Left colon (tissue), 2 donors: ENCODE data around the gene HOXD8. TPM values are rescaled to one million over a fixed set of nuclear protein-coding genes. Genes with fewer than 3 reads are reported as not detected.

Source experiments
- ATAC-seq: fragments of 200-7000 bp; cut with Tn5 transposase; one replicate; pipeline ENCODE4 v1.9.1; 2020; ENCODE audit warnings: mild to moderate bottlenecking, moderate library complexity
- DNase-seq, 2 donors: peaks; one replicate each; pipeline ENCODE4 v3.0.0-alpha.2; 2020
- intact Hi-C, 2 donors: fragments of 100-400 bp; cut with DNase I in 1 of 2; cut with micrococcal nuclease in 1 of 2; formaldehyde crosslinking; loops; one replicate each; pipeline versions ENCODE4 v1.11.2 to v1.14.0; 2022; cut with DNase I, micrococcal nuclease
- total RNA-seq, 2 donors: library from RNA; stranded (reverse); fragmentation: NEBNext Ultra II Directional; extraction: Animal tissue kit (Norgen Biotek cat#: 25700); gene quantifications; one replicate each; pipeline ENCODE4 v1.2.1, GENCODE V29; 2021
- donor health status: DM: no; HTN: no; CAD: no.
- donor health status: DM: yes; HTN: yes; CAD: no.

The HOXD8 gene
- total RNA-seq, 2 donors from 2014 or later: 6.2 to 9.8 TPM

DNA sequence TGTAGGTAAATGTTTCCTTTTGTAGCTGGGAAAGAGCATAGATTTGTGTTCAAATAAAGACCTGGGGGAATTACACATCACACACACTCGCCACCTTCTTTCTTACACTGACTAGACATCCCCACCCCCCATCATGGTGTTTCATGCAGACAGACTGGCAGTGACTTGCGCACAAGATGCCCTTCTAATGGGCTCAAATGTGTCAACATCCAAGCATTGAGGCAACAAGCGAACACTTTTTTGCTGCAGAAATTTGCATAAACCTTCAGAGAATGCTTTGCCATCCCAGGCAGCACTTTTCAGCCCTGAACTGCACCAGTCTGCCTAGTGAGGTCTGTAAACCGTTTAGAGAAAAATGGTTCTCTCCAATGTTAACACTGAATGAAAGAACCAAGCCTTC lies 4.5 kb downstream of the HOXD8 start:
- ATAC-seq (no peak), DNase-seq (no peak)
- intact Hi-C loops: no loop called here

DNA sequence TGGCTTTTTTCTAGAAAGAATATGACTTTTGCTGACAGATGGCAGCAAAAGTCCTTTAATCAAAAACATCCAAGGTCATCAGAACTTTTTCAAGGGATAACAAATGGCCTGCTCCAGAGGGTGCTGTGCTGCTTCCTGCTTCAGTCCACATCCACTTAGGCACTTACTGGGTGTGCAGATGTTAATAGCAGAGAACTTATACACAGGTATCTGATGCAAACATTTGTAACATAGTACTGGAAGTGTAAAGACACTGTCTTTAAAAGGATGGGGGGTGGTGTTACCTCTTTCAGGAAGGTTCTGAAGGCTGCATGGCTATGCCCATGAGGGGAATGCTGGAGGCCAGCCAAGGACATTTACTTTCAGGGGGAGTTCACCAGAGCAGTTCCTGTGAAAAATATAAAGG lies 5.5 kb downstream of the HOXD8 start:
- ATAC-seq (no peak), DNase-seq (peak in 1 of 2 donors; percentile 22)
- intact Hi-C loops: no loop called here

DNA sequence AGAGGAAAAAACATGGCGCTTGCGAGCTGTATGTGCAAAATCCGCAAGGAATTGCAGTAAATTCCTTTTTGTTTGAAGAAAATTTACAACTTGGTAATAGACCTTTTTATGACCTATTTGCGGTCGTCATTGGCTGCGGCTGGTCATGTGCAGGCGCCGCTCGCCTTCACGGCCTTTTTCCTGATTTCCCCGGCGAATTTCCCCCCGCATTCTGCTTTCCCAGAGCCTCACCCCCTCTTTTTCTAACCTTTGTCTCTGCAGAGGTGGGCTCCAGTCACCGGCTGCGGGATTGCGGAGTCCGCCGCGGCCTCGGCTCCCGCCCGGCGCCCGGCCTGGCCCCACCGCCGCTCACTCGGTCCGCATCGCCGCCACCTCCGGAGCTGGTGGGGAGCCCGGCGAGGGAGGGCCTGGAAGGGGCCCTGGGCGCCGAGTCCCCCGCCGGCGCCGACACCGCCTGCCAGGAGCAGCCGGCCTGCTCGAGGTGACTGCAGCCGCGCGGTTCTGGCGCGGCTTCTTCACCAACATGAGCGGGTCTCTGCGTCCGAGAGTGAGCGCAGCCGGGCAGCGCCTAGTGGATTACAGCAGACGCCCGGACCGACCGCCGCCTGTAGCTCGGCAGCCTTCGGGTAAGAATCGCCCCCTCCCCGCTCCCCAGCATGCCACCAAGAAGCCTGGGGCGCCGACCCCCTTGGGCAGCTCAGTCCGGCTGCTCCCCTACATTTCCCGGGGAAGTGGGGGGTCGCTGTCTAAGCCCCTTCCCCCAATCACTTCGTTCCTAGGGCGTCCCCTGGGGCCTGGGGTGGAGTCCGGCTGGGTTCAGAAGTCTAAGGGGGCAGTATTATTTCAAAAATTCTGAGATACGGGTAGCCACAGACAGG lies 7.1 kb downstream of the HOXD8 start:
- ATAC-seq (peak; percentile 59), DNase-seq (peak; percentile 53 to 69)
- intact Hi-C loops: no loop called here

DNA sequence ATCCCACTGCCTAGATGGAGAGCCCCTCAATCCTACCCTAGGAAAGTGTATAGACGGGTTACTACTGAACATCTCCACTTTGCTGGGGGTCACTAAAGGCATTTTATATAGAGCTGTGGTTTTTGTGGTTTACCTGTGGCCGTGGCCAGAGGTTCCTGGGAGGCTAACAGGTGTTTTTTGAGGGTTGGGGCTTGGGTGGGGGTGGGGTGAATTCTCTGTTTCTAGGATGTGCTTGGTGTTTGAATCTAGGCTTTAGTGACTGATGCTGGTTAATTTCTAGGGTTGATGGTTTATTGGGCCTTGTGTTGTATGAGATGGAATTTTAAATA lies 7.7 kb downstream of the HOXD8 start:
- DNase-seq (no peak), ATAC-seq (no peak)
- intact Hi-C loops: no loop called here

DNA sequence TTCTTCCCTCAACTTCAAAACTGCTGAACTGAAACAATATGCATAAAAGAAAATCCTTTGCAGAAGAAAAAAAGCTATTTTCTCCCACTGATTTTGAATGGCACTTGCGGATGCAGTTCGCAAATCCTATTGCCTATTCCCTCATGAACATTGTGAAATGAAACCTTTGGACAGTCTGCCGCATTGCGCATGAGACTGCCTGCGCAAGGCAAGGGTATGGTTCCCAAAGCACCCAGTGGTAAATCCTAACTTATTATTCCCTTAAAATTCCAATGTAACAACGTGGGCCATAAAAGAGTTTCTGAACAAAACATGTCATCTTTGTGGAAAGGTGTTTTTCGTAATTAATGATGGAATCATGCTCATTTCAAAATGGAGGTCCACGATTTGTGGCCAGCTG lies 8.4 kb downstream of the HOXD8 start:
- peak in 1 of 2 donors; percentile 26 for DNase-seq
- intact Hi-C loops: no loop called here
- no peak for ATAC-seq

DNA sequence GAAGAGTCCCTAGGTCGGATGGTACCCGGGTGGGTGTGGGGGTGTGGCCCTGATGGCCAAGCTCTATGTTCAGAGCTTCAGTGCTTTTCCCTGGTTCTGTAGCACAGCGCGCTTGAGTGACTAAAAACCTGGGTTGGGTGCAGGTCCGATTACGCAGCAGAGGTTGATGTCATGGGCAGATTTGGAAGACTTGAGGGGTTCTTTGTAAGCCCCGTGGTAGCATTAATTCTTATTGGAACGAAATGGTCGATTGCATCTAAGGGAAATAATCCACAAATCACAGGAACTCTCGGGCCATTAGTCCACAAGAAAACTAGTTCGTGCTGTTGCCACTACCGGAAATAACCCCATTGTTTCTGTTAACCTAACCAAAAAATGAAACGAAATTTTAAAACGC lies 9.0 kb downstream of the HOXD8 start:
- DNase-seq (peak in 1 of 2 donors; percentile 35), ATAC-seq (no peak)
- intact Hi-C loops: no loop called here

DNA sequence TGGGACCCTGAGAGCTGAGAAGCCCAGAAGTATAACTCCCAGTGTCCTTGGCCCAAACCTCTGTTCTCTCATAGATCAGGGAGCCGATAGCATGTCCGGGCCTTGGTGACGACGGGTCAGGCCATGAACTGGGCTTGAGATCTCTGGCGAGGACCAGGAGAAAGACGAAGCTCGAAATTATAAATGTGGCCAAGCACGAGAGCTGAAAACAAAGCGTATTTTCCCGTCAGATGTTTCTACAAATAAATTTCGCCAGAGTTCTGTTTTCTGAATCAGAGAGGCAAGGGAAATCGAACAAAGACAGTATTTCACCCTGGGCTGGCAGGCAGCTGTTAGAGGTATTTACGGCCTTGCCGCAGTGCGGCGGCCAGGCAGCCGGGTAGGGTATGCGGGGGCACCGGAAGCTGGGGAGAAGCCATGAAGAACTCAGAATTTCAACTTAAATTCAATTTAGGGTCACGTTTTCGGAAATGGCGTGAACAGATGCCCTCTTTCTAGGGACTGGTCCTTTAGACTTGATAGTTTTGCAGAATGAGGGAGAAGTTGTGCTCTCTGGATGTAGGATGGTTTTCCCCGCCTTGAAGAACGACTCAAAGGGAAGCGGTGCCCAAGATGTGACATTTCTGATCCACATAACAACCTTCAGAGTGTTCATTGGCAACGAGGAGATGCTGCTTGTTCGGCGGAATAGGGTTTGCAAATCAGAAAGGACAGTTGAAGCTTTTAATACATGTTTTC lies 9.6 kb downstream of the HOXD8 start:
- DNase-seq (peak in 1 of 2 donors; percentile 35), ATAC-seq (no peak)
- intact Hi-C loops: no loop called here

DNA sequence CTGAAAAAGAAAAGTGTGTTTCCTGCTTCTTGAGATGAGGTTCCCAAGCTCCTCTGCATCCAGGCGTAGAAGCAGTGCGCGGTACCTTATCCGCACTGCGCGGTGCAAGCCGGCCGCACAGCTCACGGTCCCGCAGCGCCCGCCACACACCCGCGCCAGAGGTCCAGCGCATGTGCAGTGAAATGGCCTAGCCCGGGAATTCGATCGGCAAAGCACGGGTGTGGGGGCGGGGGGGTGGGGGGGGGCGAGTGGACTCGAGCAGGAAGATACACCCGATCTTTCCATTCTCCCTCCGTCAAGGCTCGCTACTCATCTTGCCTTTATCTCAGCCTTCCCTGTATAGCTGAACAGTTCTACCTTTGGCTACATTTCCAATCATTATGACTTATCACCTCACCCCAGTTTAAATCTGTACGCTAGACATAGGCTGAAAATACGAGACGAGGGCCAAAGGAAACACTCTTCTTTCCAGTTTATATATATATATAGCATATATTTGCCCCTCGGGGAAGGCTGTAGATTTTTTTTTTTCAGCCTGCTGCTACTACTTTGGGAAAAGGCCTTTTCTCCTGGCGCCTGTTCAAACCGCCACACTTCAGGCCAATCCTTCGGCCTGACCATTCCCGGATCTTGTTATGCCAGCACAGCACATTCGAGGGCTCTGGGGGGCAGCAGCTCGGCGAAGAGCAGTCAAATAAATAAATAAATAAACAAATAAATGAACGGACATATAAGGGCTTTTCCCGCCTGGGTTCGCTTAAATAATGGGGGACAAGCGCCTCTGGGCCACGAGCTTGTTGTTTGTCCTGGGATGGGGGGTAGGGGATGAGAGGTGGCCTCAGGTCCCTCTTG lies 10.4 kb downstream of the HOXD8 start:
- intact Hi-C loops: loop anchor here (2.0 to 10.0 kb wide), 7 partner anchors 125 to 497 kb away; partner anchors contain the start of gene MTX2 (in 1 of the 2)
- ATAC-seq (no peak), DNase-seq (peak in 1 of 2 donors; percentile 38)

DNA sequence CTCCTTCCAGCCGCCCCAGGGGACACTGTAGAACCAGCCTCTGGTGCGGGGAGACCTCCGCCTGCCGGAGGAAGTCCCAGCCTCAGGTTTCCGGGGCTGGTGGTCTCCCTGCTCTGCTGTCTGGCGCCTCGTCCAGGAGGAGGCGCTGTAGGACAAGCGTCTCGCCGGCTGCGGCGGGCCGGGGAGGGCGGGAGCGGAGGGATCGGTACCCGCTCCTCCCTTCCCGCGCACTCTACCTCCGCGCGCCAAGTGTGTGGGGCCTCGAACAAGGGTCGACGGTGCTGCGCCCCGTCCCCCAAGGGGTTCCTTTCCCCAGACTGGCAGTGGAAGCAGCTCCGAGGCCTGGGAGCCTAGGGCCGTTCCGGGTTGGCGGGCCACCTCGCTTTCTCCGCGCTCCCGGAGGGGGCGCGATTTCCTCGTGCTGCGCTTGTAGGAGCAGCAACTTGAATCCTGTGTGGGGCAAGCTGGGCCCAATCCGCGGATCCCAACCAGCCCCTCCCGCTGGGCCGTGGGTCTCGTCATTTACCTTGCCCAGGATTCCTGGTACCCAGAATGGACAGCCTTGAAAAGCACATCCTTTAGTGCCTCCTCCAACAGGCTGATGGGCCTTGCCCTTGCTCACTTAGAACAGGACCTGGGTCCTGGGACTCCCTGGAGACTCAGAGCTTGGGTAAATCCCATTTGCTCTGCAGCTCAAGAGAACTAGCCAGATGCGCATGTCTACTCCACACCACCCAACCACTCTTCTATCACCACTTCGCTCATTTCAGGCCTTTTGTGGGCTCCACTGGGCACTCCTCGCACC lies 11.2 kb downstream of the HOXD8 start:
- intact Hi-C loops: loop anchor here (2.0 to 10.0 kb wide), 7 partner anchors 124 to 497 kb away; partner anchors contain the start of gene MTX2 (in 1 of the 2)
- ATAC-seq: peak; percentile 69

DNA sequence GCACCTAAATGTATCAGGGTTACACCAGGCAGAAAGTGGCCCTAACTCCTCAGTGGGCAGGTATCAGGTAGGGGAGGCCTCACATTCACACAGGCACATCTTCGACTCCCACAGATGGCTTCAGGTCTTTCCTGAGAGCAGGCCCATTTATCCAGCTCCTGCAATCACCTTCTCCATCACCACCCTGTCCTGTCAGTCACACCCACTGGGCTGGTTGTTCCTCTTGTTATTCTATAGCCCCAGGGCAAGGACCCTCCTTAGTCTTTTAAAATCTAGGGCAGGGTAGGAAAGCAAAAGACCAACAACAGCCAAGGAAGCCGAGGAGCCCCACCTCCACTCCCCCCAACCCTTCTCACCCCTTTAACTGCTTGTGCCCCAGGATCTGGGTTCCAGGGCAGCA lies 12.8 kb downstream of the HOXD8 start:
- ATAC-seq: no peak
- intact Hi-C loops: loop anchor here (5.0 to 10.0 kb wide), 5 partner anchors 123 to 495 kb away; partner anchors contain the start of gene MTX2 (in 1 of the 2)
- no peak for DNase-seq

More for the DNA sequence above, 11.2 kb downstream of the HOXD8 start:
- DNase-seq: peak; percentile 60 to 81

DNA sequence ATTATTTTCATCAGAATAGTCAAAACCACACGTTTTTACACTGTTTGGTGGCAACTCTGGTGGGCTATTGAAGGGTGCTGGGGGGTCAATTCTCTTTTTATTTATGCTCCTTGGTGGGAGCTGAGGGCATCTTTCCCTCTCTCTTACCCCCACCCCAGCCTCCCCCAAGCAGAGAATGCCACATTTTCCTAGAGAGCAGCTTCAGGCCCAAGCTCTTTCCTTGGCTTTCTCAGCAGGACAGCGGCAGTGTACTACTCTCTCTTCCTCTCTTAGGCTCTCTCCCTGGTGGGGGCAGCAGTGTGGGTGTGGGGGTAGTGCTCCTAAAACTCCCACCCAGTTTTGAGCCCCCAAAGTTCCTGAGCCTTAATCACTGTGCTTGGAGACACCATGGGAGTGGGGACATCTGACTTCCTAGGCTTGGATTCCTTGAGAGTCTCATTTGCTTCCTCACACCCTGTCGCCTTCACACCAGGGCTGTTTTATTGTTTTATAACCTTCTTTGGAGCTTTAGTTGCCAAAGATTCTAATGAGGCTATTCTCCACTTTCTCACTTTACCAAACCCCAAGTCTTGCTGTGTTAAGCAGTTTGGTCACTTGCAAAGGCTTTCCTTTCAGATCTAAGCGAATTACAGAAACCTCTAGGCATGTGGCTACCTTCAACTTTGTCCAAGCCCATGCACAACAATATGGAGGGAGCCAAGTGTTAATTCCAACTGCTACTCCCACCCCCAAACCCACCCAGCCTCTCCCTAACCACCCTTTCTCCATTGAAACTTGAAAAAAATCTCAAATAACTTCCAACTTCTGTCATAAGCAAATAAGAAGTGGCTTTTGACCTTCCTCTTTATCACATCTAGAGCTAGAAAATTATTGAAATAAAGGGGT lies 15.8 kb downstream of the HOXD8 start:
- intact Hi-C loops: loop anchor here (10.0 kb wide), 3 partner anchors 119 to 409 kb away; partner anchors contain the start of gene MTX2 (in 1 of the 2)
- ATAC-seq: peak; percentile 68
- peak in 1 of 2 donors; percentile 11 for DNase-seq

DNA sequence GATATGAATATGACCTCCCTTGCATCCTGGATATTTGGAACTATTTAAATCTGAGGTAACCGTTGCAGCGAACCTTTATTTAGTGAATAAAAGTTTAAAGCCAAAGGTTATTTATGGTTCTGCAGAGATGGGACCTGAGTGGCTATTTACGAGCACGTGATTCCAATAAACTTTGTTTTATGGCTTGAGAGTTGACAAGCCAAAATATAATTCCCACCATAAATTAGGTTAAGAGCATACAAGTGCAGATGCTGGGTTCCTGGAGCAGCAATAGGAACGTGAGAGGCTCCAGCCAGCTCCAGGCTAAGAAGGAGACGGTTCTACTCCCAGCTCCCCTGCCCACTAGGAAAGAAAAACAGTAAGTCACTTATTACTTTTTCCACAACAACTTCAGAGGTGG lies 16.6 kb downstream of the HOXD8 start:
- DNase-seq (peak in 1 of 2 donors; percentile 34), ATAC-seq (peak; percentile 86)
- intact Hi-C loops: loop anchor here (10.0 kb wide), 3 partner anchors 119 to 409 kb away; partner anchors contain the start of gene MTX2 (in 1 of the 2)

DNA sequence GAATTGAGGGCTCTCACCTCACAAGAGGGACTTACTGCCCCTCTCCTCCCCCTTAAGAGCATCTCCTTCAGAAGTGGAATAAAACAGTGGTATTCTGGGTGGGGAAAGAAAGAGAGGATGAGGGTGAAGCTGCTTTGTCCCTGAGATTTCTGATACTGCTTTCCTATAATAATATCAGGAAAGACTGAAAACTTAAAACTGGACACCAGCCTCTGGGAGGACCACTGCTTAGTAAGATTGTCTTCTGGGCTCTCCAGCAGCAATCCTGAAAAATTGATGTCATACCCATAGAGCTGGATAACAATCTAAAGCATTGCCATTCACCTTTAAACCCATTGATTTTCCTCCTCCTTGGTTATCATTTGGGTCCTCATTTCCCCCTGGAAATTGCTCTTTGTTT lies 17.1 kb downstream of the HOXD8 start:
- DNase-seq: no peak
- intact Hi-C loops: loop anchor here (10.0 kb wide), 3 partner anchors 118 to 408 kb away; partner anchors contain the start of gene MTX2 (in 1 of the 2)
- no peak for ATAC-seq

DNA sequence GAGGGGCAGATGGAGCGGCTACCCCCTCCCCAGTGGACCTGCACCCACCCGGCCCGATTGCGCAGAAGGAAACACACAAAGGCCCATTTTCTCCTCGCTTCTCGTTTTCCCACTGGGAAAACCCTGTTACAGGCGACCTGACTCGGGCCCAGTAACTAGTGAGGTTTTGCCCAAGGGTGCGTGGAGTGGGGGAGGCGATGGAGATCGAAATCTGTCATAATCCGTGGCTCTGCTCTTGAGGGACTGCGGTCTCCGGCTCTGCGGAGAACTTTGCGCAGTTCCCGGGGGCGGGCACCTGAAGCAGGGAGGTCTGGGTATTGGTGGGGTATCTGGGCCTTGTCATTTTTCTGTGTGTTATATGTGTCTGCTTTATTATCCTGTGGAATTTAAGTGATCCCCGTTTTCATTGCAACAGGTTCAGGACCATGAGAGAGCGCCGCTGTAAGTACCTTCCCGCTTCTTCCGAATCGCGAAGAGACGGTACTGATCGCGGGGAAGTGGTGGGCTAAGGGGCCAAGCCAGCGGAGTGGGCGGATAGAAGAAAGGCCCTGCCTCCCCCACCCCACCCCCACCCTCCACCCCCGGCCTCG lies 17.8 kb downstream of the HOXD8 start:
- ATAC-seq (no peak), DNase-seq (no peak)
- intact Hi-C loops: loop anchor here (10.0 kb wide), 3 partner anchors 117 to 407 kb away; partner anchors contain the start of gene MTX2 (in 1 of the 2)

DNA sequence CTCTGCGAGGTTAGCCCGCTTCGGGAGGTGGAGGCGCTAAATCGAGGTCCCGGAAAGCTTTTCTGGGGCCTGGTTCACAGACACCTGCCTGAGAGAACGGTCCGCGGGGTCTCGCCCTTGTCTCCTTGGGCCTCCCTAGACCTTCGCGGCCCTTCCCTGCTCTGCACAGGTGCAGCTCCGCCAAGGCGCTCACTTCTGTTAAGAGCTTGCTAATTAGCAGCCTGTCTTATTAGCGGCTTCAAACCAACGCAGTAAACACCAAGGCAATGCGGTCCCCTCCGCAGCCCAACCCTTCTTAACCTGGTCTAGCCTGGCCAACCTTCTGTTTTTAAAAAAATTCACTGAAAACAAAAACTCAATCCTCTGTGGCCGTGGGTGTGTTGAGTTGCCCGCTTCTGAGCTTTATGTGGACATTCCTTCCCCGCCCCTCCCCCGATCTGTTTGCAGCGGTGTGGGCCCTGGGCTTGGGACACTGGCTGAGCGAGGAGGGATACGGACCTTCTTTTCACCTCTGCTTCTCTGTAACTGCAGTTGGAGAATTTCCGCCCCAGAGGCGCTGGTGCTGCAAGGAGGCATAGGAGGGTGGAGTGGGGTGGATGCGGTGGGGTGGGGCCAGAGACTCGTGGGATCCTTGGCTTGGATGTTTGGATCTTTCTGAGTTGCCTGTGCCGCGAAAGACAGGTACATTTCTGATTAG lies 18.4 kb downstream of the HOXD8 start:
- intact Hi-C loops: loop anchor here (10.0 kb wide), 3 partner anchors 117 to 407 kb away; partner anchors contain the start of gene MTX2 (in 1 of the 2)
- peak in 1 of 2 donors; percentile 45 for DNase-seq

More for the DNA sequence above, 18.4 kb downstream of the HOXD8 start:
- no peak for ATAC-seq
